Hematopoietic multipotent progenitor cell treated with erythropoietin and hydrocortisone succinate and interleukin-3 and kit ligand, for 15 days (in vitro differentiated cells): Measurements from ENCODE around the gene PRDX6.
"Not testable (repeated sequence)": the region's sequence is repeated elsewhere in the genome, so short reads cannot be mapped to it uniquely, and the experiment has no call there.

ENCODE experiments used
- DNase-seq: peaks from one replicate; pipeline ENCODE4 v3.0.0-alpha.2; 2015; ENCODE audit warnings: low spot score

The PRDX6 gene

DNA sequence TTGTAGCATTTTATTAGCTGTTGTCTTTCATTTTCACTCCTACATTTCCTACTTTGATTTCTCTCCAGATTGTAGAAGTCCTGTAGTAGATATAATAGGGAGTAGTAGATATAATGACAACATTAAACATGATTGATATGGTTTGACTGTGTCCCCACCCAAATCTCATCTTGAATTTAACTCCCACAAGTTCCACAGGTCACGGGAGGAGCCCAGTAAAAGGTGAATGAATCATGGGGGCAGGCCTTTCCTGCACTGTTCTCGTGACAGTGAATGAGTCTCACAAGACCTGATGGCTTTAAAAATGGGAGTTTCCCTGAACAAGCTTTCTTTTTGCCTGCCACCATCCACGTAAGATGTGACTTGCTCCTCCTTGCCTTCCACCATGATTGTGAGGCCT is 7.5 kb upstream of the PRDX6 start:
- DNase-seq: no peak

DNA sequence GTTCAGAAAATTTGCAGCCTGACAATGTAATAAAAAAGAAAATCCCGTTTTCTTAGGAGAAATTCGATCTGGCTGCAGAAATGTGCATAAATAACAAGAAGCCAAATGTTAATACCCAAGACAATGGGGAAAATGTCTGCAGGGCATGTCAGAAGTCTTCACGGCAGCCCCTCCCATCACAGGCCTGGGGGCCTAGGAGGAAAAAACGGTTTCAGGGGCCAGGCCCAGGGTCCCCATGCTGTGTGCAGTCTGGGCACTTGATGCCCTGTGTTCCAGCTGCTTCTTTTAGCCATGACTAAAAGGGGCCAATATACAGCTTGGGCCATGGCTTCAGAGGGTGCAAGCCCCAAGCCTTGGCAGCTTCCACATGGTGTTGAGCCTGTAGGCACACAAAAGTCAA is 6.5 kb upstream of the PRDX6 start:
- DNase-seq: no peak

DNA sequence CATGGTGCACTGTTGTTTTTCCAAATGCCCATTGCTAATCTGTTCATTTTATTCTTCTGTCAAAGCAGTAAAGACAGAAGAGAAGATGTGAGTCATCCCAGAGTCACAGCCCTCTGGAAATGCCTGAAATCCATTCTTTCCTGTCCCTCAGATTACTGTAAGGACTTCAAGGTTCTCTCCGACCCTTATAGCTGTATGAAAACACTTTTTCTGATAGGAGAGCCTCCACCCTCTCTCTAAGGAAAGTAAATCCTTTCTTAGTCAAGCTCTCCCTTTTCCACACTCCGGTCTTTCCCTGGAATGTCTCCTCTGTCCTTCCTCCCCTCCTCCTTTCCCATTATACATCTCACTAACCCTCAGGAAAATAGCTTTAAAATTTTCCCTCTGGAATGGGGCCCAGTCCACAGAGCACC is 3.5 kb upstream of the PRDX6 start:
- no peak for DNase-seq

DNA sequence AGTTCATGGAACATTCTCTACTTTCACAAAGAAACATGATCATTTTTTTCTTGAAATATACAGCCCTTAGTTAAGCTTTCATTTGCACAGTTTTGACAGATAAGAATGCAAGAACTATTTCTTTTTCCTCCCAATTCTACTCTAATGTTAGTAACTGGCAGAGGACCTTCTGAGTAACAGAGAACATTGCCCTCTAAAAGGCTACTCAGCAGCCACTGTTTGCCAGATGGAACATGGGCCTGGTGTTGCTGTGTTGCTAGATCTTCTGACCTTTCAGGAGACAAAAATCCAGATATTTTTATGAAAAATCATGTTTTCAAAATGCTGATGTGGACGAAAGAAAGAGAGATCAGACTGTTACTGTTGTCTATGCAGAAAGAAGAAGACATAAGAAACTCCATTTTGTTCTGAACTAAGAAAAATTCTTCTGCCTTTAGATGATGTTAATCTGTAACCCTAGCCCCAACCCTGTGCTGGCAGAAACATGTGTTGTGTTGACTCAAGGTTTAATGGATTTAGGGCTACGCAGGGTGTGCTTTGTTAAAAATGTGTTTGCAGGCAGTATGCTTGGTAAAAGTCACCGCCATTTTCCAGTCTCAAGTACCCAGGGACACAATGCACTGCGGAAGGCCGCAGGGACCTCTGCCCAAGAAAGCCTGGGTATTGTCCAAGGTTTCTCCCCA is 2.9 kb upstream of the PRDX6 start:
- DNase-seq: no peak

DNA sequence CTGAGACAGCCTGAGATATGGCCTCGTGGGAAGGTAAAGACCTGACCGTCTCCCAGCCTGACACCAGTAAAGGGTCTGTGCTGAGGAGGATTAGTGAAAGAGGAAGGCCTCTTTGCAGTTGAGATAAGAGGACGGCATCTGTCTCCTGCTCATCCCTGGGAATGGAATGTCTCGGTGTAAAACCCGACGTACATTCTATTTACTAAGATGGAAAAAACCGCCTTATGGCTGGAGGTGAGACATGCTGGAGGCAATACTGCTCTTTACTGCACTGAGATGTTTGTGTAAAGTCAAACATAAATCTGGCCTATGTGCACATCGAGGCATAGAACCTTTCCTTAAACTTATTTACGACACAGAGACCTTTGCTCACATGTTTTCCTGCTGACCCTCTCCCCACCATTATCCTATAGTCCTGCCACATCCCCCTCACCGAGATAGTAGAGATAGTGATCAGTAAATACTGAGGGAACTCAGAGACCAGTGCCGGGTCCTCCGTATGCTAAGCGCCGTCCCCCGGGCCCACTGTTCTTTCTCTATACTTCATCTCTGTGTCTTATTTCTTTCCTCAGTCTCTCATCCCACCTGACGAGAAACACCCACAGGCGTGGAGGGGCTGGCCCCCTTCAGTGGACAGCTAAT is 2.2 kb upstream of the PRDX6 start:
- not testable (repeated sequence) for DNase-seq

DNA sequence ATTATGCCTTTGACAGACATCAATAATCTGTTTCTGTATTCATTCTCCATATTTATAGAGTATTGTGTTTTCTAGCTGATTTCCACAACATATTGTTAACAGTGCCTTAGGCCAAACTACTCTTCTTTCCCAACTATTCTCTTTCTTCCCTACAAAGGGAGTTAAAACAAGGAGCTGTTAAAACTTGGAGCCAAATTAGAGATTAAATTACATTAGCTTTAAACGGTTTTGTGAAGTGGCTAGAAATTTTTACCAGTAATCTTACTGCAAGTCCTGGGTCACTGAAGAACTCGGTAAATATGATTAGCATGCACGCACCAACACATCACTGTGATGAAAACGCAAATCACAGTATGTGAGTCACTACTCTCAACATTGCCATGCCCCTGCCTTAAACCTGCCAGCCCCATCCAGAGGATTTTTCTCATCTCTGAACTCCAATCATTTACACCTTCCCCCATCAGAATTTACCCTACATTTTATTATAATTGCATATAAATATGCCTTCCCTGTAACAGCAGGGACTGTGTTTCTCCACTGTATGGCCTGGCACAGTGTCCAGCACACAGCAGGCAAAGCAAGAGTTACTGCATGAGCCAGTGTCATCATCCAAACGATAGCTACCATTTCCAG is 1.5 kb upstream of the PRDX6 start:
- DNase-seq: peak; percentile 12

DNA sequence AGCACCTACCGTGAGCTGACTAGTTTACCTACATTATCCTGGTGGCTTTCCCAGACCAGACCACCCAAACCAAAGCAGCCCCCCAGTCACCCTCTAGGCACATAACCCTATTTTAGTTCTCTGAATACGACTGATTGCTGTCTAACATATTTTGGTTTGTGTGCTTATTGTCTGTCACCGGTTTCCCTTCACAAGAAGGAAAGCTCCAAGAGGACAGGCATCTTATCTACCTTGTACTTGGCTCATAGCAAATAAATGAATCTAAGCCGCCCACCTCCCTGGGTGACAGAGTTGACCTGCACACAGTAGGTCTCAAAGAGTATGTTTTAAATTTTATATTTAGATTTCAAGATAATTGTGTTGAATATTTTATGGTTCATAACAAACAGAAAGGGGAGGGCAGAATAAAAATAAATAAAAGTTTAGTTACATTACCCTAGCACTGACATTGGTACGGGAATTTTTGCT is 904 bp upstream of the PRDX6 start:
- DNase-seq: no peak

DNA sequence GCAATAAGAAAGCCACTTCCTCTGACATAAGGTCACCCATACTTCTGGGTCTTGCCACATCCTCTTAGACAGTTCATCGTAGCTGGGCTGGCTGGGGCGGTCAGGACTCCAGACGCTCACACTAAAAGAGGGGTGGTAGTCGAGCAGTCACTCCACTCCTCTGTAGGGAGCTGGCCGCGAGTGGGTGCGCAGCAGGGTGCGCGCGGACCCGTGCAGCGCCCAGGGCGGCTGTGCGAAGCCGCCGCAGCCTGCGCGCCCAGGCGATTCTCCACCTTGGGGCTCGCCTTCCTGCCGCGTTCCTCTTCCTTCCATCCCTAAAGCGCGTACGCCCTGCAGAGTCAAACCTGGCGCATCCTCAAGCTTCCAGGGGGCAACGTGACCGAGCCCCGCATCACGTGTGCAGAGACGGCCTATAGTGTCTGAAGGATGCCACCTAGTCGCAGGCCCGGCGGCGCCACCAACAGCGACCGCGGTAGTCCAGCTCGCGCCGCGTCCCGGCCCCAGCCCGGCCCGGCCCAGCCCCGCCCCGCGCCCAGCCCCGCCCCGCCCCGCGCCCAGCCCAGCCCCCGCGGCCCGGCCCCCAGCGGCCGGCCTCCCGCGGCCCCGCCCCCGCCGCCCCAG is 360 bp upstream of the PRDX6 start:
- peak; percentile 86 for DNase-seq

DNA sequence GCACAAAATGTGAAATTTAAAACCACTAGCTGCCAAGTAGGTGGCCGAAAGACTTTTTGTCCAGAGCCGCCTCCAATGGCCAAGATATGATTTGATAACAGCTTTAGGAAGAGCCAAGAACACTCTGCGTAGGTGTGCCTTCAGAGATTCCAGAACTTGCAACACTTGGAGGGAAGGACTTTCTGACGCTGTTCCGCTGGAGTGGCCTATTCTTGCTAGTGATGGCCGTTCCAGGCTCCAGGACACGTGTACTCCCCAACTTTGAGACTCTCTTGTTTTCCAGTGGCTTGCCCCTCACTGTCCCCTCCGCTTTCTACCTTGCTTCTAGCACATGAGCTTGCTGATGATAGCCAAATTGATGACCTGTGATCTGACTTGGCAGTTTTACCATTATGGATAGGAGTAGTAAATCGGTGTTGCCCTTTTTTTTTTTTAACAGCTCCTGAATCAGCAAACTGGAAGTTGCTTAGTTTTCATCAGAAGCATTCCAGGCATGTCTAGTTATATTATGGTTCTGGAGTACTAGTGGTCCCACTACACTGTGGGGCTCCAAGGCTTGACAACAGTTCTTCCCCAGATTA is 1.0 kb downstream of the PRDX6 start:
- DNase-seq: peak; percentile 37

DNA sequence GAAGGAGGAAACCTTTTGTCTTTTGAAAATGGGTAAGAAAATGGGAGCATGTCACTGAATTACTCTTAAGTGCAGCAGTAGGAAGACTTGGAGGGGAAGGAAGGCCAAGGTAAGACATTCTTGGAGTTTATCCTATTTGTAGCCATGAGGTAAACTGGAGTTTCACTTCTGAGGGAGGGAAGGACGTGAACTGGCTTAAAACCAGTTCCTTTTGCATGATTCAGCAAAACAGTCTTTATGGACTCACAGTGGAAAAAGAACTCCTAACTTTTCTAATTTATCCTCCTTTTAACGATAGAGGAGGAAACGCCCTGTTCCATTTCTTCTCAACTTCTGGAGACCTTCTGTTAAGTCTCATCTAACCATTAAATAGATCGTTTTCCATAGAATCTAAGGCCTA is 2.5 kb downstream of the PRDX6 start:
- DNase-seq: peak; percentile 25

DNA sequence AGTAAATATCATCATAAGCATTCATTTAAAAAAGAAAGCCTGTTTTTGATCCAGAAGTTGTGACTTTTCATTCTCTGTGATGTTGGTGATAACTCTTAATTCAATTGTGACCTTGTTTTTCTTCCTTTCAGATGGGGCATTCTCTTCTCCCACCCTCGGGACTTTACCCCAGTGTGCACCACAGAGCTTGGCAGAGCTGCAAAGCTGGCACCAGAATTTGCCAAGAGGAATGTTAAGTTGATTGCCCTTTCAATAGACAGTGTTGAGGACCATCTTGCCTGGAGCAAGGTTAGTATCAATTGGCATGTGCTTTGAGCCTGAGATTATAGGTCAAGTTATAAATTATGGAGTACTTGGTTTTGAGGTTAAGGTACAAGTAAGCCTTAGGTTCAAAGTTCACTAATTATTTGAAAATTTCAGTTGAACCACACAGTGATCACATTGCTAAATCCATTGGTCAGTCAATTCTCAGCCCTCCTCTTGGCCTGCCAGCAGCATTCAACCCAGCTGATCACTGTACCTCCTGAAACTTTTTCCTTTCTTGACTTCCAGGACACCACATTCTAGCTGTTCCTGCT is 4.1 kb downstream of the PRDX6 start:
- no peak for DNase-seq

DNA sequence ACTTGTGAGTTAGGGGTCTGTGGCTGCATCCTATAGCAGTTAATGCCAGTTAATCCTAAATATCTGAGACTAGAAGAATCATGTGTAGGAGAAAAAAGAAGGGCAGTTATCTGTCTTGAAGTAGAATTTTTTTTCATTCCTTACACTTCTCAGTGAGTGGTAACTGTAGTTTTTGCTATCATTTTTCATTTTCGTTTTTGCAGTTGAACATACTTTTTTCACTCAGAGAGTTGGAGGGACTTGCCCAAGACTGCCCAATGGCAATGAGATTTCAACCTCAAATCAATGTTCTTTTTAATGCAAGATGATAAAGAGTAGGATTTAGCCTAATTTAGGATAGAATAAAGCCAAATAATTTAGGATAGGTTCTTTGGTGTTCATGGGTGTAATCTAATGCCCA is 5.5 kb downstream of the PRDX6 start:
- no peak for DNase-seq

DNA sequence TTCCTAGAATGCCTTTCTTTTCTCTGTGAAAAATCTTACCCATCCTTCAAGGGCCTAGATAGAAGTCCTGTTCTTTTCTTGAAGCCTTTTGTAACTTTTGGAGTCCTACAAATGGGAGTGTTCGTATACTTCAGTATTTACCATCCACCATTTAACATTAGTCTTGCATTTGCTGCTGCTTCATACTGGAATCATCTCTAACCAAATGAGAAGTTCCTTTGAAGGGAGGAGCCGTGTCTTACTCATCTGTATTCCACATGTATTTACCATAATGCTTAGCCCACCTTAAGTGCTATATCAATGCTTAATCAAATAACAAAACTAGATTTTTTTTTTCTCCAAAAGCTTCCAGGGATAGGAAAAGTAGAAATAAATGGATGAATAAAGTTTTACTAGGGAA is 7.1 kb downstream of the PRDX6 start:
- DNase-seq: no peak

DNA sequence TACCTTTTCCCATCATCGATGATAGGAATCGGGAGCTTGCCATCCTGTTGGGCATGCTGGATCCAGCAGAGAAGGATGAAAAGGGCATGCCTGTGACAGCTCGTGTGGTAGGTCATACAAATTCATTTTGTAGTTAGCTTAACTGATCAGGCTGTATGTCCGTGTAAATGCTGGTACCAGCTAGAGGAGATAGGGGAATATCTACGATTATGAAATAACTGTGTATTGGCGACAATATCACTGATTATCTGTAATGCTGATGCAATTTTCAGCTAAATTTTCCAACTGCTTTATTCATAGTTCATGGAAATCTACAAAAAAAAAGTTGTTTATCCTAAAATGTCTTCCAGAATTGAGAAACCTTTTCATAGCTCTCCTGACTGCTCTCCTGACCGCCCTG is 8.3 kb downstream of the PRDX6 start:
- DNase-seq: no peak

DNA sequence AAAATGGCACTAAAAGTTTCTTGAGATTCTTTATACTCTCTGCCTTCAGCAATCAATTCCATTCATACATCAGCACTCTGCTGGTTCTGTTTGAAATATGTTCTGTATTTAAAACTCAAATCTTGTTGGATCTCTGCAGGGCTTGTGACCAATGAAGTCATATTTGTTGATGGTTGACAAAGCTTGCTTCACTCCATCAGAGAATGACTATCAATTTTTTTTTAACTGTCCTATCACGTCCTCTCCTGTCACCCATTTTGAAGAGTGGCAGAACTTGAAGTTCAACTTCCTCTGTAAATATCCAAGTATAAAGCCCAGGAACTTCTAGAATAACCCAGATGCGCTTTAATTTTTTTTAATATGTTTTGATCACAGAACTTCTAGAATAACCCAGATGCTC is 10.9 kb downstream of the PRDX6 start:
- no peak for DNase-seq

DNA sequence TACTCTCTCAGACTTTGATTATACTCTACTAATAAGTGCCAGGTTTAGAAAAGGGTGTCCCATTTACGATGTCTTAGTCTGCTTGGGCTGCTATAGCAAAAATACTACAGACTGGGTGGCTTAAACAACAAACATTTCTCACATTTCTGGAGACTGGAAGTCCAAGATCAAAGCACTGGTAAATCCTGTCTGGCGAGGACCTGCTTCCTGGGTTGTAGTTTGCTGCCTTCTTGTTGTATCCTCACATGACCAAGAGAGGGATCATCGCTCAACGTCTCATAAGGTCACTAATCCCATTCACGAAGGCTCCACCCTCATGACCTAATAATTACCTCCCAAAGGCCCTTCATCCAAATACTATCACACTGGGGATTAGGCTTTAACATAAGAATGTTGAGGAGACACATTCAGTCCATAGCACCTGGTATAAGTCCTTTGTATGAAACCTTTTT is 12.0 kb downstream of the PRDX6 start:
- no peak for DNase-seq

DNA sequence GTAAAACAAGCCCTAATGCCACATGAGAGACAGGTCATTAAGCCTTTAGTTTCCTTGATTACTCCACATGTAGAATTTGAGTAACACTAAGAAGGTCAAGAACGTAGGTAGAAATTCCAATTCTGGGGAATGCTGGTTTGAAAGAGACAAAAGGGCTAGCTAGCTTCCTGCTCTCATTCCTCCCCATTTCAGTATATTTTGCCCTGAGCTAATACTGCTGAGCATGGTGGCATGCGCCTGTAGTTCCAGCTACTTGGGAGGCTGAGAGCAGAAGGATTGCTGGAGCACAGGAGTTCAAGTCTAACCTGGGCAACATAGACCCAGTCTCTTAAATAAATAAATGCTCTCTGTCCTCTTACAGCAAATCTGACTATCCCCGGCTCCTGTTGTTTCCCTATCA is 12.8 kb downstream of the PRDX6 start:
- no peak for DNase-seq

DNA sequence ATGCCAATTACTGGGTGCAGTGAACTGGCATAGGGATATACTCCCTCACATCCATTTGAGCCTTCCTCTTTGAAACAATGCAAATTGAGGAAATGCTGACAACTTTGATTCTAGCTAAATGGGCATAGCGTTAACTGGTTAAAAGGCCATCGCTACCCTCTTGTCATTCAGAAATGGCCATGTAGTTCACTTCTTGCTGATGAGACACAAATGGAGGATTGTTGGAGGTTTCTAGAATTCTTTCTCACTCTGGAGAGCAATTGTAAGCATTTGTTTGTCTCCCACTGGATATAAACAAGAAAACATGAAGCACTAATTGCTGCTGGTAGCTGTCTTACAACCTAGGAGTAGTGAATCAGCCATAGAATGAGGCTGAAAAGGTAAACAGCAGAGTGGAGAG is 14.4 kb downstream of the PRDX6 start:
- no peak for DNase-seq

DNA sequence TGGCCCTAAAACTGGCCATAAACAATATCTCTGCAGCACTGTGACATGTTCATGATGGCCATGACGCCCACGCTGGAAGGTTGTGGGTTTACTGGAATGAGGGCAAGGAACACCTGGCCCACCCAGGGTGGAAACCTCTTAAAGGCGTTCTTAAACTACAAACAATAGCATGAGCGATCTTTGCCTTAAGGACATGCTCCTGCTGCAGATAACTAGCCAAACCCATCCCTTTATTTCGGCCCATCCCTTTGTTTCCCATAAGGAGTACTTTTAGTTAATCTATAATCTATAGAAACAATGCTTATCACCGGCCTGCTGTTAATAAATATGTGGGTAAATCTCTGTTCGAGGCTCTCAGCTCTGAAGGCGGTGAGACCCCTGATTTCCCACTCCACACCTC is 16.0 kb downstream of the PRDX6 start:
- not testable (repeated sequence) for DNase-seq

DNA sequence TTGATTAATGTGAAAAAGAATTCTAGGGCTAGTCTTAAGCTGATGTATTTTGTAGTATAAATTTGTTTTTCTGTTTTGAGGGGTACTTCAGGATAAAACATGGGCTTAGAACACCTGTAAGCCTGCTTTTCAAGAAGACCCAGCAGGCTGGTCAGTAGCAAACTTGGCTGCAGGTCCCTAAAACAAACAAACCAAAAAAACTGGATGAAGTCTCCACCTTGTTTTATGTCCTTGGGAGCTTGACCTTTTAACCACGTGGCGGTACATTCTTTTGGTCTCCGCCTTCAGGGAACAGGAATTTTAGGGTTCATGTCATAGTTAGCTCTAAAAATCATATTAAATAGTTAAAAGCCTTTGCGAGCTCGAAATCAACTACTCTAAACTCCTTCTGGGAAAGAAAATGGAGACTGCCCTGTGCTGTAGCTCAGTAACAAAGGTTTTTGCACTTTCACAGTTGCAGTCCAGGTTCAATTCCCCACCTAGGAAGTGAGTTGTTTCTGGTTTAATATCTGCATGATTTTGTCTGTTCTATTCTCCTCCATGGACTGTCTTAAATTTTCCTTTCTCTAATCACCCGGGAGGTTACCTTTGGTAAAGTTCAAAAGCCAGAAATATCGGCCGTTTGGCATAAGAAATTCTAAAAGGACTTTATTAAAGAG is 18.6 kb downstream of the PRDX6 start:
- DNase-seq: no peak

DNA sequence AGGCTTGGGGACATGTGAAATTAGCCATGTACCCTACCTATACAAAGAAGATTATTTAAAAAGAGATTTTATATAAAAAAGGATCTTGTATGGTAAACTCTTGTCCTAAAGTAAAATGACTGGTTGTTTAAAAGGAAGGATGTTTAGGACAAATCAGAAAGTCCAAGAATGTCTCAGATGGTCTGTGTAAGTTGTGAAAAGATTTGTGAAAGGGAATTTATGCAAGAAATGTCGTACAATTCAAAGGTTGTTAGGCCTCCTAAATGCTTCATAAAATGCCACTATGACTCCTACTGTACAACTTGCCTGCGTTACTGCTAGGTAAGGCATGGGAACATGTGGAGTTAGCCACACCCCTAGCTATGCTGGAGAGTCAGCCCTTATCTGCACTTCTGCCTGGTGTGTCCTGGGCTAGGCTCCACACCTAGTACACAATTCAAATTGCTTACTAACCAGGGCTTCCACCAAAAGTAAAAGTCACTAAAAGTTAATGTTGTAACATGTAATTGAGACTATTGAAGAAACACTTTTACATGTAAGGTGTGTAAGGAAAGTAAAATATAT is 19.7 kb downstream of the PRDX6 start:
- no peak for DNase-seq
